SJCRH30 (cell line): Measurements from ENCODE around the gene MALSU1. TPM values are rescaled to one million over a fixed set of nuclear protein-coding genes. Genes with fewer than 3 reads are reported as not detected.

ENCODE experiments used
- DNase-seq, 2 experiments: peaks; one replicate each; pipeline ENCODE4 v3.0.0-alpha.2; 2015 to 2020
- H3K27ac ChIP-seq: fragments of 250-450 bp; sonication (Bioruptor Pico); 2 replicates; pipeline ENCODE4 v1.5.1; 2020; ENCODE audit warnings: mild to moderate bottlenecking, moderate library complexity
- H3K27me3 ChIP-seq: fragments of 250-450 bp; sonication (Bioruptor Pico); 2 replicates; pipeline ENCODE4 v1.5.1; 2020; ENCODE audit warnings: mild to moderate bottlenecking, moderate library complexity
- H3K36me3 ChIP-seq: fragments of 250-450 bp; sonication (Bioruptor Pico); 2 replicates; pipeline ENCODE4 v1.5.1; 2020; ENCODE audit warnings: mild to moderate bottlenecking, moderate library complexity
- H3K4me1 ChIP-seq: fragments of 250-450 bp; sonication (Bioruptor Pico); 2 replicates; pipeline ENCODE4 v1.5.1; 2020; ENCODE audit warnings: mild to moderate bottlenecking, moderate library complexity
- H3K4me3 ChIP-seq: fragments of 250-450 bp; sonication (Bioruptor Pico); 2 replicates; pipeline ENCODE4 v1.5.1; 2020; ENCODE audit warnings: mild to moderate bottlenecking, moderate library complexity
- H3K9me3 ChIP-seq: fragments of 250-450 bp; sonication (Bioruptor Pico); replicated peaks from 2 replicates; pipeline ENCODE4 v1.5.1; 2020; ENCODE audit warnings: mild to moderate bottlenecking, moderate library complexity
- total RNA-seq: library from RNA; depleted of rRNA; stranded (reverse); fragments of >200 nt; shearing (Covaris generic); gene quantifications from 2 replicates; pipeline ENCODE4 v1.2.3, GENCODE V29; 2014

Gene MALSU1
- total RNA-seq, 1 experiment from 2014 or later: 86.7 TPM

GRCh38 chr7:23336799-23337283, 37.7 kb downstream of the MALSU1 start:
- Histone ChIP-seq H3K9me3 (no peaks in the 10 kb centered on the region), H3K4me3 (no peak overlapping the region), H3K36me3 (peaks cover 86% of the 10 kb centered on the region), H3K27me3 (no peaks in the 10 kb centered on the region), H3K4me1 (no peaks in the 10 kb centered on the region), H3K27ac (no peak overlapping the region)
- DNase-seq: no peak

GRCh38 chr7:23337374-23337773, 38.2 kb downstream of the MALSU1 start:
- H3K36me3 ChIP-seq: peaks cover 86% of the 10 kb centered on the region
- H3K9me3 ChIP-seq: no peaks in the 10 kb centered on the region
- no peak overlapping the region for H3K27ac ChIP-seq
- no peaks in the 10 kb centered on the region for H3K27me3 ChIP-seq
- no peak for DNase-seq
- no peak overlapping the region for H3K4me3 ChIP-seq
- peaks cover under 1% of the 10 kb centered on the region; the same call in 1 of the 2 replicates for H3K4me1 ChIP-seq

GRCh38 chr7:23338439-23338838, 39.3 kb downstream of the MALSU1 start:
- peaks cover 2% of the 10 kb centered on the region; the same call in 1 of the 2 replicates for H3K4me1 ChIP-seq
- DNase-seq: no peak
- H3K36me3 ChIP-seq: peaks cover 84% of the 10 kb centered on the region
- H3K27me3 ChIP-seq: no peaks in the 10 kb centered on the region
- H3K4me3 ChIP-seq: no peak overlapping the region
- no peaks in the 10 kb centered on the region for H3K9me3 ChIP-seq
- no peak overlapping the region for H3K27ac ChIP-seq

- DNase-seq: no peak
- Histone ChIP-seq H3K27ac (no peak overlapping the region), H3K9me3 (no peaks in the 10 kb centered on the region), H3K27me3 (no peaks in the 10 kb centered on the region), H3K4me1 (peaks cover 2% of the 10 kb centered on the region; the same call in 1 of the 2 replicates), H3K4me3 (no peak overlapping the region), H3K36me3 (peaks cover 84% of the 10 kb centered on the region)
These were observed 39.7 kb downstream of the MALSU1 start for GRCh38 chr7:23338863-23339262.

- no peaks in the 10 kb centered on the region for H3K27me3 ChIP-seq
- DNase-seq: no peak
- H3K9me3 ChIP-seq: no peaks in the 10 kb centered on the region
- H3K4me1 ChIP-seq: peaks cover 2% of the 10 kb centered on the region; the same call in 1 of the 2 replicates
- H3K4me3 ChIP-seq: no peak overlapping the region
- H3K36me3 ChIP-seq: peaks cover 86% of the 10 kb centered on the region
- no peak overlapping the region for H3K27ac ChIP-seq
These were observed 42.9 kb downstream of the MALSU1 start for GRCh38 chr7:23341846-23342598.

- H3K36me3 ChIP-seq: peaks cover 86% of the 10 kb centered on the region
These were observed 44.0 kb downstream of the MALSU1 start for GRCh38 chr7:23343102-23343501.

GRCh38 chr7:23343806-23344475, 44.8 kb downstream of the MALSU1 start:
- DNase-seq: no peak
- H3K27ac ChIP-seq: no peak overlapping the region
- H3K4me1 ChIP-seq: peaks cover 2% of the 10 kb centered on the region; the same call in 1 of the 2 replicates
- no peaks in the 10 kb centered on the region for H3K27me3 ChIP-seq
- no peak overlapping the region for H3K4me3 ChIP-seq
- peaks cover 86% of the 10 kb centered on the region for H3K36me3 ChIP-seq
- 0 out of 2 replicates have a peak, but pooled peaks cover 2% of the 10 kb centered on the region for H3K9me3 ChIP-seq

More at GRCh38 chr7:23343102-23343501, 44.0 kb downstream of the MALSU1 start:
- H3K4me3 ChIP-seq: no peak overlapping the region
- H3K9me3 ChIP-seq: 0 out of 2 replicates have a peak, but pooled peaks cover 2% of the 10 kb centered on the region
- peaks cover 2% of the 10 kb centered on the region; the same call in 1 of the 2 replicates for H3K4me1 ChIP-seq
- H3K27ac ChIP-seq: no peak overlapping the region
- no peak for DNase-seq
- no peaks in the 10 kb centered on the region for H3K27me3 ChIP-seq

GRCh38 chr7:23345601-23346000, 46.5 kb downstream of the MALSU1 start:
- H3K4me1 ChIP-seq: peaks cover 2% of the 10 kb centered on the region; the same call in 1 of the 2 replicates
- H3K4me3 ChIP-seq: no peak overlapping the region
- H3K9me3 ChIP-seq: 0 out of 2 replicates have a peak, but pooled peaks cover 2% of the 10 kb centered on the region
- DNase-seq: no peak
- H3K27me3 ChIP-seq: no peaks in the 10 kb centered on the region
- peaks cover 85% of the 10 kb centered on the region for H3K36me3 ChIP-seq
- no peak overlapping the region for H3K27ac ChIP-seq

GRCh38 chr7:23346316-23346715, 47.2 kb downstream of the MALSU1 start:
- H3K27me3 ChIP-seq: no peaks in the 10 kb centered on the region
- peaks cover 2% of the 10 kb centered on the region; the same call in 1 of the 2 replicates for H3K4me1 ChIP-seq
- peaks cover 85% of the 10 kb centered on the region for H3K36me3 ChIP-seq
- H3K9me3 ChIP-seq: 0 out of 2 replicates have a peak, but pooled peaks cover 2% of the 10 kb centered on the region
- H3K27ac ChIP-seq: no peak overlapping the region
- H3K4me3 ChIP-seq: no peak overlapping the region
- DNase-seq: no peak

- DNase-seq: no peak
These were observed 48.0 kb downstream of the MALSU1 start for GRCh38 chr7:23347033-23347681.

GRCh38 chr7:23347682-23348180, 48.6 kb downstream of the MALSU1 start:
- H3K27me3 ChIP-seq: no peaks in the 10 kb centered on the region
- peaks cover 76% of the 10 kb centered on the region for H3K36me3 ChIP-seq
- H3K4me1 ChIP-seq: no peaks in the 10 kb centered on the region; the same call in 1 of the 2 replicates
- no peak overlapping the region for H3K27ac ChIP-seq
- H3K4me3 ChIP-seq: no peak overlapping the region
- H3K9me3 ChIP-seq: 0 out of 2 replicates have a peak, but pooled peaks cover 2% of the 10 kb centered on the region
- DNase-seq: no peak

More at GRCh38 chr7:23347033-23347681, 48.0 kb downstream of the MALSU1 start:
- Histone ChIP-seq H3K9me3 (0 out of 2 replicates have a peak, but pooled peaks cover 2% of the 10 kb centered on the region), H3K4me3 (no peak overlapping the region), H3K36me3 (peaks cover 82% of the 10 kb centered on the region), H3K27me3 (no peaks in the 10 kb centered on the region), H3K27ac (no peak overlapping the region), H3K4me1 (peaks cover 2% of the 10 kb centered on the region; the same call in 1 of the 2 replicates)

- Histone ChIP-seq H3K4me1 (no peaks in the 10 kb centered on the region; the same call in 1 of the 2 replicates), H3K4me3 (no peak overlapping the region), H3K36me3 (peaks cover 62% of the 10 kb centered on the region), H3K9me3 (0 out of 2 replicates have a peak, but pooled peaks cover 2% of the 10 kb centered on the region), H3K27me3 (no peaks in the 10 kb centered on the region), H3K27ac (no peak overlapping the region)
- no peak for DNase-seq
These were observed 50.5 kb downstream of the MALSU1 start for GRCh38 chr7:23349484-23350157.

- peaks cover 61% of the 10 kb centered on the region for H3K36me3 ChIP-seq
- H3K4me3 ChIP-seq: no peak overlapping the region
- 0 out of 2 replicates have a peak, but pooled peaks cover 2% of the 10 kb centered on the region for H3K9me3 ChIP-seq
- no peak overlapping the region for H3K27ac ChIP-seq
- DNase-seq: no peak
- no peaks in the 10 kb centered on the region; the same call in 1 of the 2 replicates for H3K4me1 ChIP-seq
- no peaks in the 10 kb centered on the region for H3K27me3 ChIP-seq
These were observed 51.3 kb downstream of the MALSU1 start for GRCh38 chr7:23350466-23350865.

- Histone ChIP-seq H3K27ac (no peak overlapping the region), H3K4me1 (no peaks in the 10 kb centered on the region; the same call in 1 of the 2 replicates), H3K27me3 (no peaks in the 10 kb centered on the region), H3K9me3 (no peaks in the 10 kb centered on the region), H3K36me3 (peaks cover 40% of the 10 kb centered on the region), H3K4me3 (no peak overlapping the region)
- DNase-seq: no peak
These were observed 54.0 kb downstream of the MALSU1 start for GRCh38 chr7:23353172-23353571.
